Neural cell (in vitro differentiated cells): ENCODE results near the gene MTERF1. TPM values are rescaled to one million over a fixed set of nuclear protein-coding genes. Genes with fewer than 3 reads are reported as not detected.
"Not testable (repeated sequence)": the region's sequence is repeated elsewhere in the genome, so short reads cannot be mapped to it uniquely, and the experiment has no call there.

Experiments used
- H2AFZ ChIP-seq: fragments of 200-600, 300-800 bp; sonication (generic), shearing (Covaris generic); 2 replicates; pipeline ENCODE4 v1.6.0; 2014; ENCODE audit warnings: low read depth, mild to moderate bottlenecking, antibody characterized with exemption, low read length, moderate library complexity
- H3F3A ChIP-seq: fragments of 200-600 bp; shearing (Covaris generic); 2 replicates; pipeline ENCODE4 v1.6.1; 2016; ENCODE audit warnings: mild to moderate bottlenecking, moderate library complexity, mixed read lengths, antibody characterized with exemption, low read length; ENCODE audit not compliant: insufficient read depth, poor library complexity, severe bottlenecking
- H3K27ac ChIP-seq: fragments of 200-600, 300-800 bp; sonication (generic), shearing (Covaris generic); 2 replicates; pipeline ENCODE4 v1.5.1; 2014; ENCODE audit warnings: mild to moderate bottlenecking, low read length, moderate library complexity
- H3K27me3 ChIP-seq: fragments of 300-800, 200-600 bp; sonication (generic), shearing (Covaris generic); 2 replicates; pipeline ENCODE4 v1.6.0; 2014; ENCODE audit warnings: mild to moderate bottlenecking, low read depth, low read length, moderate library complexity; ENCODE audit not compliant: insufficient read depth
- H3K36me3 ChIP-seq: fragments of 300-800, 200-600 bp; sonication (generic), shearing (Covaris generic); 2 replicates; pipeline ENCODE4 v1.5.1; 2014; ENCODE audit warnings: mild to moderate bottlenecking, antibody characterized with exemption, low read length, moderate library complexity; ENCODE audit not compliant: insufficient read depth
- H3K4me2 ChIP-seq: fragments of 300-800, 200-600 bp; sonication (generic), shearing (Covaris generic); 2 replicates; pipeline ENCODE4 v1.6.0; 2014; ENCODE audit warnings: mild to moderate bottlenecking, low read length
- H3K4me3 ChIP-seq: fragments of 300-800, 200-600 bp; sonication (generic), shearing (Covaris generic); 2 replicates; pipeline ENCODE4 v1.5.1; 2014; ENCODE audit warnings: mild to moderate bottlenecking, low read length, moderate library complexity
- H3K79me2 ChIP-seq: fragments of 200-600 bp; shearing (Covaris generic); replicated peaks from 2 replicates; pipeline ENCODE4 v1.6.0; 2014; ENCODE audit warnings: mild to moderate bottlenecking, low read length, moderate library complexity; ENCODE audit not compliant: insufficient read depth
- H3K9ac ChIP-seq: fragments of 300-800, 200-600 bp; sonication (generic), shearing (Covaris generic); 2 replicates; pipeline ENCODE4 v1.6.1; 2016; ENCODE audit warnings: mild to moderate bottlenecking, low read length, mixed read lengths
- H3K9me2 ChIP-seq: fragments of 200-600 bp; shearing (Covaris generic); 2 replicates; pipeline ENCODE4 v1.6.1; 2016; ENCODE audit warnings: mild to moderate bottlenecking, low read length, mixed read lengths; ENCODE audit not compliant: insufficient read depth
- H3K9me3 ChIP-seq: fragments of 200-600, 300-800 bp; sonication (generic), shearing (Covaris generic); 2 replicates; pipeline ENCODE4 v1.6.1; 2016; ENCODE audit warnings: mild to moderate bottlenecking, mixed run types, low read length, moderate library complexity, mixed read lengths
- H4K20me1 ChIP-seq: fragments of 200-600 bp; shearing (Covaris generic); 2 replicates; pipeline ENCODE4 v1.6.1; 2016; ENCODE audit warnings: mild to moderate bottlenecking, mixed run types; ENCODE audit not compliant: insufficient read depth
- EP300 ChIP-seq: fragments of 450-650 bp; conservative IDR thresholded peaks from 2 replicates; pipeline ENCODE4 v1.6.1; 2014; ENCODE audit warnings: antibody characterized with exemption, mild to moderate bottlenecking, moderate library complexity; ENCODE audit not compliant: poor library complexity, severe bottlenecking
- EZH2 ChIP-seq: fragments of 200-600, 300-800 bp; shearing (Covaris generic), sonication (generic); IDR thresholded peaks from 2 replicates; pipeline ENCODE4 v1.6.1; 2014; ENCODE audit warnings: antibody characterized with exemption, low read length, borderline replicate concordance, mild to moderate bottlenecking; ENCODE audit not compliant: insufficient read depth, poor library complexity, severe bottlenecking
- MXI1 ChIP-seq: fragments of 450-650 bp; conservative IDR thresholded peaks from 2 replicates; pipeline ENCODE4 v1.6.1; 2014; ENCODE audit warnings: antibody characterized with exemption, mild to moderate bottlenecking; ENCODE audit not compliant: poor library complexity, severe bottlenecking
- POLR2AphosphoS5 ChIP-seq: IDR thresholded peaks from 2 replicates; pipeline ENCODE4 v1.6.1; 2012
- RAD21 ChIP-seq: fragments of 450-650 bp; conservative IDR thresholded peaks from 2 replicates; pipeline ENCODE4 v1.6.1; 2014; ENCODE audit warnings: antibody characterized with exemption, mild to moderate bottlenecking, moderate library complexity
- SMC3 ChIP-seq: fragments of 450-650 bp; conservative IDR thresholded peaks from 2 replicates; pipeline ENCODE4 v1.6.1; 2014; ENCODE audit warnings: antibody characterized with exemption, mild to moderate bottlenecking, moderate library complexity; ENCODE audit not compliant: poor library complexity
- TAF1 ChIP-seq: IDR thresholded peaks from 2 replicates; pipeline ENCODE4 v1.6.1; 2012; ENCODE audit warnings: low read depth
- polyA plus RNA-seq: library from polyadenylated mRNA; depleted of rRNA; stranded (reverse); fragments of >200 nt; gene quantifications from 2 replicates; pipeline ENCODE4 v1.2.3, GENCODE V29; 2014
- TF ChIP-seq, protein P1 (sequence below): IDR thresholded peaks from 2 replicates; pipeline ENCODE4 v1.6.1; 2012; ENCODE audit warnings: borderline replicate concordance
- TF ChIP-seq, protein P2 (sequence below): fragments of 450-650 bp; IDR thresholded peaks from 2 replicates; pipeline ENCODE4 v1.5.1; 2014; ENCODE audit warnings: antibody characterized with exemption, mild to moderate bottlenecking, moderate library complexity; ENCODE audit not compliant: poor library complexity, severe bottlenecking

The MTERF1 gene
- polyA plus RNA-seq, 1 donor from 2014 or later, result 22.9 TPM

DNA sequence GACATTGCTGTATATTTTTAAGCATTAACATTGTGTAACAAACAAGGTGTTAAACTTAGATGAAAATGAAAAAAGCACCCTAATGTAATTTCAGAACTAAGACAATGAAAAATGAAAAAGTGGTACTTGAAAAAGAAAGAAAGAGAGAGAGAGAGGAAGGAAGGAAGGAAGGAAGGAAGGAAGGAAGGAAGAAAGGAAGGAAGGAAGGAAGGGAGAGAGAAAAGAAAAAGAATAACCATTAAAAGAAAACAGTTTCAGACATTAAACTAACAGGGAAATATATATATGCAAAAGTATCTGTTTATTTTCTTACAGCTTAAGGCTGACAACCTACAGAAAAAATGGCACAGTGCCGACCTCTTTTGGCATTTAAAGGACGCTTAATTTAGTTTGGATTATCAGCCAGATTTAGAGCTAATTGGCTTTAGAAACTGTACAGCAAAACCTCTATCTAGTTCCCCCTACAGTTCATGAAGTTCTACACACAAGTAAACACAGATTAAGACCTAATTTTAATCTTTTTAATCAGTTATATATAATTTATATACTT is 13.8 kb downstream of the MTERF1 start:
- H3F3A ChIP-seq, result no peaks in the 10 kb centered on the region
- no peak overlapping the region for H2AFZ ChIP-seq
- no peak overlapping the region for H3K9ac ChIP-seq
- TF ChIP-seq POLR2AphosphoS5 (no peak), EP300 (no peak), EZH2 (no peak)
- H3K4me2 ChIP-seq, result no peak overlapping the region
- peaks cover 3% of the 10 kb centered on the region for H3K79me2 ChIP-seq
- H3K9me2 ChIP-seq, result no peaks in the 10 kb centered on the region
- H3K4me3 ChIP-seq, result no peak overlapping the region
- no peaks in the 10 kb centered on the region for H3K9me3 ChIP-seq
- no peaks in the 10 kb centered on the region for H3K27me3 ChIP-seq
- H3K36me3 ChIP-seq, result no peaks in the 10 kb centered on the region
- no peak overlapping the region for H3K27ac ChIP-seq
- no peaks in the 10 kb centered on the region for H4K20me1 ChIP-seq

DNA sequence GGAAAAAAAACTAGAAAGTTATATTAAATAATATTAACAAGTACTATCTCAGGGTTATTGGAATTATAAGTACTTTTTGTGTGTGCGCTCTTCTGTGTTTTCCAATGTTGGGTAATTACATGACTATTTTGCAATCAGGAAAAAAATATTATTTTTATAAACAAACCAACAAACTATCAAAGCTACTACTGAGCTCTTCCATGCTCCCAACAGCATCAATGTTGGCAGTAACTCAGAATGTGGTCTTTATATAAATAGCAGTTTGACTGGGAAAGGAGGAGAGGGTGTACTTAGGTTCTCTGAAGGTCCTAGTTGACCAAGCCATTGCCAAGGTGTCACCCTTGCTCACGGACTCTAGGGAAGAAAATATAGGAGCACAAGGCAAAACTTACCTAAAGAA is 15.0 kb downstream of the MTERF1 start:
- H3K4me3 ChIP-seq, result no peak overlapping the region
- no peak overlapping the region for H3K9ac ChIP-seq
- peaks cover 3% of the 10 kb centered on the region for H3K79me2 ChIP-seq
- no peaks in the 10 kb centered on the region for H3K36me3 ChIP-seq
- TF ChIP-seq EP300 (no peak), RAD21 (no peak), TAF1 (no peak), SMC3 (no peak), POLR2AphosphoS5 (no peak), MXI1 (no peak), EZH2 (no peak)
- TF ChIP-seq, protein P1, sequence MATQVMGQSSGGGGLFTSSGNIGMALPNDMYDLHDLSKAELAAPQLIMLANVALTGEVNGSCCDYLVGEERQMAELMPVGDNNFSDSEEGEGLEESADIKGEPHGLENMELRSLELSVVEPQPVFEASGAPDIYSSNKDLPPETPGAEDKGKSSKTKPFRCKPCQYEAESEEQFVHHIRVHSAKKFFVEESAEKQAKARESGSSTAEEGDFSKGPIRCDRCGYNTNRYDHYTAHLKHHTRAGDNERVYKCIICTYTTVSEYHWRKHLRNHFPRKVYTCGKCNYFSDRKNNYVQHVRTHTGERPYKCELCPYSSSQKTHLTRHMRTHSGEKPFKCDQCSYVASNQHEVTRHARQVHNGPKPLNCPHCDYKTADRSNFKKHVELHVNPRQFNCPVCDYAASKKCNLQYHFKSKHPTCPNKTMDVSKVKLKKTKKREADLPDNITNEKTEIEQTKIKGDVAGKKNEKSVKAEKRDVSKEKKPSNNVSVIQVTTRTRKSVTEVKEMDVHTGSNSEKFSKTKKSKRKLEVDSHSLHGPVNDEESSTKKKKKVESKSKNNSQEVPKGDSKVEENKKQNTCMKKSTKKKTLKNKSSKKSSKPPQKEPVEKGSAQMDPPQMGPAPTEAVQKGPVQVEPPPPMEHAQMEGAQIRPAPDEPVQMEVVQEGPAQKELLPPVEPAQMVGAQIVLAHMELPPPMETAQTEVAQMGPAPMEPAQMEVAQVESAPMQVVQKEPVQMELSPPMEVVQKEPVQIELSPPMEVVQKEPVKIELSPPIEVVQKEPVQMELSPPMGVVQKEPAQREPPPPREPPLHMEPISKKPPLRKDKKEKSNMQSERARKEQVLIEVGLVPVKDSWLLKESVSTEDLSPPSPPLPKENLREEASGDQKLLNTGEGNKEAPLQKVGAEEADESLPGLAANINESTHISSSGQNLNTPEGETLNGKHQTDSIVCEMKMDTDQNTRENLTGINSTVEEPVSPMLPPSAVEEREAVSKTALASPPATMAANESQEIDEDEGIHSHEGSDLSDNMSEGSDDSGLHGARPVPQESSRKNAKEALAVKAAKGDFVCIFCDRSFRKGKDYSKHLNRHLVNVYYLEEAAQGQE, result no peak
- TF ChIP-seq, protein P2, sequence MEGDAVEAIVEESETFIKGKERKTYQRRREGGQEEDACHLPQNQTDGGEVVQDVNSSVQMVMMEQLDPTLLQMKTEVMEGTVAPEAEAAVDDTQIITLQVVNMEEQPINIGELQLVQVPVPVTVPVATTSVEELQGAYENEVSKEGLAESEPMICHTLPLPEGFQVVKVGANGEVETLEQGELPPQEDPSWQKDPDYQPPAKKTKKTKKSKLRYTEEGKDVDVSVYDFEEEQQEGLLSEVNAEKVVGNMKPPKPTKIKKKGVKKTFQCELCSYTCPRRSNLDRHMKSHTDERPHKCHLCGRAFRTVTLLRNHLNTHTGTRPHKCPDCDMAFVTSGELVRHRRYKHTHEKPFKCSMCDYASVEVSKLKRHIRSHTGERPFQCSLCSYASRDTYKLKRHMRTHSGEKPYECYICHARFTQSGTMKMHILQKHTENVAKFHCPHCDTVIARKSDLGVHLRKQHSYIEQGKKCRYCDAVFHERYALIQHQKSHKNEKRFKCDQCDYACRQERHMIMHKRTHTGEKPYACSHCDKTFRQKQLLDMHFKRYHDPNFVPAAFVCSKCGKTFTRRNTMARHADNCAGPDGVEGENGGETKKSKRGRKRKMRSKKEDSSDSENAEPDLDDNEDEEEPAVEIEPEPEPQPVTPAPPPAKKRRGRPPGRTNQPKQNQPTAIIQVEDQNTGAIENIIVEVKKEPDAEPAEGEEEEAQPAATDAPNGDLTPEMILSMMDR, result no peak
- H3K9me2 ChIP-seq, result no peaks in the 10 kb centered on the region
- H3K4me2 ChIP-seq, result no peak overlapping the region
- no peaks in the 10 kb centered on the region for H4K20me1 ChIP-seq
- H3K9me3 ChIP-seq, result no peaks in the 10 kb centered on the region
- H2AFZ ChIP-seq, result no peak overlapping the region
- H3K27me3 ChIP-seq, result no peaks in the 10 kb centered on the region
- no peaks in the 10 kb centered on the region for H3F3A ChIP-seq
- no peak overlapping the region for H3K27ac ChIP-seq

DNA sequence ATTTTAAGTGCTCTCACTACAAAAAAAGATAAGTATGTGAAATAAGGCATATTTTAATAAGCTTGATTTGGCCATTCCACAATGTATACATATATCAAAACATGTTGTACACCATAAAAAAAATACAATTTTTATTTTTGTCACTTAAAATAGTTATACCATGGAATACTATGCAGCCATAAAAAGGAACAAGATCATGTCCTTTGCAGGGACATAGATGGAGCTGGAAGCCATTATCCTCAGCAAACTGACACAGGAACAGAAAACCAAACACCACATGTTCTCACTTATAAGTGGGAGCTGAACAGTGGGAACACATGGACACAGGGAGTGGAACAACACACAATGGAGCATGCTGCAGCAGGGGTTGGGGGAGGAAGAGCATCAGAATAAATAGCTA is 15.9 kb downstream of the MTERF1 start:
- not testable (repeated sequence) for H3K4me2 ChIP-seq, H3K9me2 ChIP-seq, H3K79me2 ChIP-seq, H3K9ac ChIP-seq, H3F3A ChIP-seq, H3K4me3 ChIP-seq, H3K36me3 ChIP-seq, H4K20me1 ChIP-seq, H3K27me3 ChIP-seq, H3K27ac ChIP-seq, H2AFZ ChIP-seq, H3K9me3 ChIP-seq
